Vagina (tissue), 2 donors: ENCODE measurements around the gene PWWP2B.

ENCODE experiments used
- CTCF ChIP-seq, 3 experiments: fragments of 450-650 bp in 2 of 3; fragments of 200-600 bp in 1 of 3; sonication (generic) in 1 of 3; IDR thresholded peaks; one replicate each; pipeline ENCODE4 v1.5.1; 2017 to 2019; ENCODE audit warnings: antibody characterized with exemption in 3 of 3, mild to moderate bottlenecking in 2 of 3, moderate library complexity in 2 of 3
- POLR2A ChIP-seq, 2 donors: fragments of 450-650 bp; IDR thresholded peaks; one replicate each; pipeline ENCODE4 v1.6.1; 2017; ENCODE audit warnings: antibody characterized with exemption in 2 of 2, mild to moderate bottlenecking in 2 of 2, moderate library complexity in 2 of 2
- POLR2AphosphoS5 ChIP-seq, 2 donors: sonication (generic); formaldehyde crosslinking; IDR thresholded peaks; one replicate each; pipeline ENCODE4 v1.9.0; 2017; ENCODE audit warnings: antibody characterized with exemption in 2 of 2, mild to moderate bottlenecking in 2 of 2, low read depth in 1 of 2; ENCODE audit not compliant: insufficient read depth in 1 of 2

DNA sequence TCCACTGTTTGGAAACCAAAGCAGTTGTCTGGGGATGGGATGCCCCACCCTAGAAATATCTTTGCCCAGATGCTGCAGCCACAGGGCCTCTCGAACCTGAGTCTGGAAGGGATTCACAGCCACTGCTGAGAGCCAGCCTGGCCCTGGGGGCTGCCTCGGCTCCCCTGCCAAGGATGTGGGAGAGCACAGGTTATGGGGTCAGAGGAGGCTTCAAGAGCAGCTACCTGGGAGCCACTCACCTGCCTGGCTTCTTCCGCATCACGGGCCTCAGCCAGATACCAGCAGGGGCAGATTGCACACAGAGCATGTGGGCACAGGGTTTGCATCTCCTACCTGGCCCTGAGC lies 5.4 kb upstream of the PWWP2B start:
- TF ChIP-seq POLR2AphosphoS5 (IDR thresholded peaks at IDR 0.05; ENCODE audit: insufficient read depth in 1 of 2, low read depth in 1 of 2), result no peak
- no peak for TF ChIP-seq CTCF (IDR thresholded peaks at IDR 0.05)
- no peak for TF ChIP-seq POLR2A (IDR thresholded peaks at IDR 0.05)
